OCI-LY1 (cell line): ENCODE results near the gene RPS13.

Experiments
- EZH2 ChIP-seq: fragments of 200-600 bp; sonication (generic), shearing (Covaris generic); IDR thresholded peaks from 2 replicates; pipeline ENCODE4 v1.8.0; 2017; ENCODE audit warnings: borderline replicate concordance, mixed run types, mild to moderate bottlenecking, antibody characterized with exemption, low read length, moderate library complexity, mixed read lengths
- TF ChIP-seq, protein P1 (sequence below): fragments of 200-600 bp; sonication (generic), shearing (Covaris generic); IDR thresholded peaks from 2 replicates; pipeline ENCODE4 v1.5.1; 2017; ENCODE audit warnings: mild to moderate bottlenecking, antibody characterized with exemption, low read length, moderate library complexity, mixed read lengths

DNA sequence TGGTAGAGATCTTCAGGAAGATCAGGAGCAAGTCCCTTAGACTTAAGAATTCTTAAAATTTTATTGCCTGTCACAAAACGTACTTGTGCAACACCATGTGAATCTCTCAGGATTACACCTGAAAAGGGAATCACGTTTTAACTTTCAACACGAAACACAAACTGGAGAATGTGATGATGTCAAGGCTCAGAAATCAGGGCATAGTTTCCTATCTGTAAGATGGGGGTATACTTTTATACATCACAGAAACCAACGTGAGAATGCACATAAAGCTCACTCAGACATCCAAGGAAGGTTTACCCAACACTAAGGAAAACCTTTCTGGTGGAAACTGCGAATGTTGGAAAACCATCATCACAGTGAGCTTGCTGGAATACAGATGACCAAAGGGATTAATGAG, 2.0 kb downstream of the RPS13 start:
- TF ChIP-seq, protein P1, sequence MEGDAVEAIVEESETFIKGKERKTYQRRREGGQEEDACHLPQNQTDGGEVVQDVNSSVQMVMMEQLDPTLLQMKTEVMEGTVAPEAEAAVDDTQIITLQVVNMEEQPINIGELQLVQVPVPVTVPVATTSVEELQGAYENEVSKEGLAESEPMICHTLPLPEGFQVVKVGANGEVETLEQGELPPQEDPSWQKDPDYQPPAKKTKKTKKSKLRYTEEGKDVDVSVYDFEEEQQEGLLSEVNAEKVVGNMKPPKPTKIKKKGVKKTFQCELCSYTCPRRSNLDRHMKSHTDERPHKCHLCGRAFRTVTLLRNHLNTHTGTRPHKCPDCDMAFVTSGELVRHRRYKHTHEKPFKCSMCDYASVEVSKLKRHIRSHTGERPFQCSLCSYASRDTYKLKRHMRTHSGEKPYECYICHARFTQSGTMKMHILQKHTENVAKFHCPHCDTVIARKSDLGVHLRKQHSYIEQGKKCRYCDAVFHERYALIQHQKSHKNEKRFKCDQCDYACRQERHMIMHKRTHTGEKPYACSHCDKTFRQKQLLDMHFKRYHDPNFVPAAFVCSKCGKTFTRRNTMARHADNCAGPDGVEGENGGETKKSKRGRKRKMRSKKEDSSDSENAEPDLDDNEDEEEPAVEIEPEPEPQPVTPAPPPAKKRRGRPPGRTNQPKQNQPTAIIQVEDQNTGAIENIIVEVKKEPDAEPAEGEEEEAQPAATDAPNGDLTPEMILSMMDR, result no peak
- no peak for TF ChIP-seq EZH2
